HG02678 (cell line): ENCODE measurements around the gene COX4I1.
A peak's percentile ranks its signal among the peaks of the same experiment; 100 is the strongest.
"Not testable (repeated sequence)": the region's sequence is repeated elsewhere in the genome, so short reads cannot be mapped to it uniquely, and the experiment has no call there.

Source experiments
- ATAC-seq: cut with Tn5 transposase; IDR thresholded peaks from one replicate; pipeline ENCODE4 v1.9.1; 2021; ENCODE audit warnings: mild to moderate bottlenecking, moderate library complexity; ENCODE audit not compliant: unreplicated experiment

COX4I1 gene

DNA sequence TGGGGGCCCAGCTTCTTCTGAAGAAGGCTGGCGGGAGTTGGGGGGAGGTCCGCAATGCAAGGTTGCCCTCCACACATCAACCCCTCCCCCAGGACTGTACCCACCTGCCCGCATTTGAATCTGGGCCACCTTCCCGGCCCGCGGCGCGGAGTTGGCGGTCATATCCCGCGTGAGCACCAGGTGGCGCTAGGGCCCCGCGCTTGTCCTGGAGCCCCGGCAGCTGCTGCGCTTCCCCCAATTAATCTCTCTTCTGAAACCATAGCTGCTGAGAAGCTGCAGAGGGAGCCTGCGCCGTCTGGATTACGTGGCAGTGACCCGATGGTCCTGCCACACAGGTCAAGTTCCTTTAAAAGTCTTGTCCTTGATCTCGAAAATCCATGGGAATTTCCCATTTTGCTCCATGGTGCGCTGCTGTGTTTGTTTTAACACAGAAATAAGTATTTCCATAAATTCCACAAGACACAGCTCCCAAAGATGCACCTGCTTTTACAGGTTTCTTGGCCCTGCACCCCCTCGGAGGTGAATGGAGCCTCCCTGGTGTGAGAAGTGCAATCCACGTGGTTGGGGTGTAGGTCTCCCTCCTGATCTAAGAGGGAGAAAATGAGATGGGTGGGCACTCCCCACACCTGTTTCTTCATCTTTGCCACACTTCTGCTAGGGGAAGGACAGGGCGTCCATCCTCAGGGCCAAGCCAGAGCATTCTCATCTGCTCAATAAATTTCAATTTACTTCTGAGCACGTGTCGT, 22.1 kb downstream of the COX4I1 start:
- ATAC-seq, result peak; percentile 74

GRCh38 chr16:85822145-85822544, 22.6 kb downstream of the COX4I1 start:
- no peak for ATAC-seq

DNA sequence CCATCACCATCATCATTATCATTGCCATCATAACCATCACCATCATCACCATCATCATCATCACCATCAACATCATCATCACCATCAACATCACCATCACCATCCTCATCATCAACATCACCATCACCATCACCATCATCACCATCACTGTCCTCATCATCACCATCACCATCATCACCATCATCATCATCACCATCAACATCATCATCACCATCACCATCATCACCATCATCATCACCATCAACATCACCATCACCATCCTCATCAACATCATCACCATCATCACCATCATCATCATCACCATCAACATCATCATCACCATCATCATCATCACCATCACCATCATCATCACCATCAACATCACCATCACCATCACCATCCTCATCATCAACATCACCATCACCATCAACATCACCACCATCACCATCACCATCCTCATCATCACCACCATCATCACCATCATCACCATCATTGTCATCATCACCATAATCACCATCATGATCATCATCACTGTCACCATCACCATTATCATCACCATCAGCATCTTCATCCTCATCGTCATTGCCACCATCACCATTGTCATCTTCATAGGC, 23.9 kb downstream of the COX4I1 start:
- ATAC-seq, result no peak

- no peak for ATAC-seq
Measured at GRCh38 chr16:85824161-85825135, 25.0 kb downstream of the COX4I1 start.

DNA sequence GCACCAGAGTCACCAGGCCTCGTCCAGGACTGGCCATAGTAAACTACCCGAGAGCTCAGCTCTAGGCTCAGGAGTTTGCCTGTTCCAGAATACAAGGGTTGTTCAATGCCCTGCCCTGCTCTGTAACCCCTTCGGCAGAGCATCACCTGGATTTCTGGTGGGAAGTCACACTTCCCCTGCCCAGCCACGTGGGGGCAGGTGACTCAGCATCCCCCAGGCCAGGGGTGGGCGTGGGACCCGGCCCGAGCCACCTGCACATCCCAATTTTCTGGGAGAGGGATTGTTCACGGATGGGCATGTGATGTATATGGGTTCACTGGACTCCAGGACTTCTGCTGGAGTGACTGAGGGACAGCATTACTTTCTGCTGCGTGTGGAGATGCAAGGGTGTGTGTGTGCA, 25.8 kb downstream of the COX4I1 start:
- no peak for ATAC-seq

GRCh38 chr16:85826686-85827247, 27.3 kb downstream of the COX4I1 start:
- ATAC-seq, result no peak

DNA sequence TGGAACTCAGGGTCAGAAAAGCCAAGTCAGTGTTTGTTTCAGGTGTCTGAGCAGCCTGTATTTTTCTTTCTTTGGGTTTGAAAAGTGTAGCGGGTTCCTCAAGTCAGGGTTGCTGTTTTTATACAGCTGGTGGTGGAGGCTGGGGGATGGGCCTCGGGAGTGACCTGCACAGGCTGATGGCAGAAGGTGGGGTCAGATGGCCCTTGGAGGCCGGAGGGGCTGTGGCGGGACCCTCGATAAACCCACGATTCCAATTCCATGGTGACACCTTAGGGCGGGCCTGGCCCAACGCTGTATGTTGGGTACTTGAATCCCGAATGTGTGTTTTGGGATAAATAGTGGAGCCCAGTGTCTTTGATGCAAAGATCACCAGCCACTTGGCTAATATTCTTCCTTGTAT, 28.7 kb downstream of the COX4I1 start:
- no peak for ATAC-seq

GRCh38 chr16:85829171-85829719, 29.8 kb downstream of the COX4I1 start:
- no peak for ATAC-seq

DNA sequence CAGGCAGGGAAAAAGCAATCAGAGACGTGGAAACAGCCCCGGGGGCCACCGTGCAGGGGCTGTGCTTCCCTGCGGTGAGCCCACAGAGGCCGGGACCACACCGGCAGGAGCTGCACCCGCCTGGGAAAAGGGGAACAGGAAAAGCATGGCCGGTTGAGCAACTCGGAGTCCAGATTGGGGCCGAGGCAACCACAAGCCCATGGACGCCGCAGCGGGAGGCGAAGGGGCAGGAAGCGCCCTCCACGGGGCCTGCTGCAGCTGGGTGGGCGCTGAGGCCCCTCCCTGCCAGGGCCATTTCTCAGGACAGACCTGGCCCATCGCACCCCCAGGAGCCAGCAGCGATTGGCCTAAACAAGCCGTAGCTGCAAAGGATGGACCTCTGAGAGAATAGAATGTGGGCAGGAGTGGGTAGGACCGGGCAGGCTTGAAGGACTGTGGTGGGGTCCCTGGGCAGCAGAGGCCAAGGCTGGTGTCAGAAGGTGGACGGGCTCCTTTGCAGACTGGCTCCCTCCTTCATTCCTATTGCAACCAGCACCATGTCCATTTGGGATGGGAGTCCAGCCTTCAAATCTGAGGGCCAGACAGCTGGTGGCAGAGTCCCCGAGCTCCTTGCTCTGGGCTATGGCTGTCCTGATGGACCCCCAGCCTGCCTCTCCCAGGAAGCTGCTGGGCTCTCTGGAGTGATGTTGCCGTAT, 30.4 kb downstream of the COX4I1 start:
- ATAC-seq, result no peak

DNA sequence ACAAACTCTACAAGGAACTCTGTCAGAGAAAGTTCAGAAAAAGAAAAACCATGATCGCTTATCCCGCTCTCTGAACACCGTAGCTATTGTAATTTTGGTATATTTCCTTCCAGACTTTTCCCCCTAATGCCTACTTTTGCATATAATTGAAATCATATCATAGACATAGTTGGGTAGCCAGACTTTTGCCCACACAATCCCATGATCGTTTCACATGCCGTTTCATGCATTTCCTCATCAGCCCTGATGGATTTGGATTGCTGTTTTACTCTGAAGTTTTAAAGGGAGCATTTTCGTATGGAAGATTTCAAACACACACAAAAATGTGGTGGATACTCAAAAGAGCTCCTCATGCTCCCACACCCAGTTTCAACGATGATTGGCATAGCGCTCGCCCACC, 31.3 kb downstream of the COX4I1 start:
- no peak for ATAC-seq

DNA sequence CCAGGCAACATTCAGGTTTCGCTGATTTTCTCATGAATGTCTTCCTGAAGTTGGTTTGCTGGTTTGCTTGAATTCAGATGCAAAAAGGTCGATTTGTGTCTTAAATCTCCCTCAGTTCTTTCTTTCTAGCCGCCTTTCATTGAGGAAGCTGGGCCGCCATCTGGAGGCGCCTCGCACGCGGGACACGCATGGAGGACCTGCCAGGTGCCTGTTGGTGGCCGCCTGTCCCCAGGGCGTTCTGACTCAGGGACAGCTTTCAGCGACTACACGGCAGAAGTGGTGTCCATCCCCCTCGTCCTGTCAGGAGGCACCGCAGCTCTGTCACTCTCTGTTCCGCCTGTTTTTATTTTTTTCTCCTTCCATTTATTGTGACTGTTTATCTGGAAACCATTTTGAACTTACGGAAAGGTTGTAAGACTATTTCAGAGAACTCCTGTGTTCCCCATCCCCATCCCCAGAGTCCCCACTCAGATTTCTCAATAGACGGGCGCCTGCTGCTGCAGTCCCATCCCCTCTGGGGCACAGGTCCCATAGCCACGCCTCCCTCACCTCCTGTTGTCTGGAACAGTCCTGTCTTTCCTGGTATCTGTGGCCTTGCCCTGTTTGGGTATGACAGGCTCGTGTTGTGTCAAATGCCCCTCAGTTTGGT, 33.2 kb downstream of the COX4I1 start:
- ATAC-seq, result no peak

GRCh38 chr16:85833219-85833920, 33.9 kb downstream of the COX4I1 start:
- no peak for ATAC-seq

- ATAC-seq, result no peak
Measured at GRCh38 chr16:85834741-85835140, 35.2 kb downstream of the COX4I1 start.

DNA sequence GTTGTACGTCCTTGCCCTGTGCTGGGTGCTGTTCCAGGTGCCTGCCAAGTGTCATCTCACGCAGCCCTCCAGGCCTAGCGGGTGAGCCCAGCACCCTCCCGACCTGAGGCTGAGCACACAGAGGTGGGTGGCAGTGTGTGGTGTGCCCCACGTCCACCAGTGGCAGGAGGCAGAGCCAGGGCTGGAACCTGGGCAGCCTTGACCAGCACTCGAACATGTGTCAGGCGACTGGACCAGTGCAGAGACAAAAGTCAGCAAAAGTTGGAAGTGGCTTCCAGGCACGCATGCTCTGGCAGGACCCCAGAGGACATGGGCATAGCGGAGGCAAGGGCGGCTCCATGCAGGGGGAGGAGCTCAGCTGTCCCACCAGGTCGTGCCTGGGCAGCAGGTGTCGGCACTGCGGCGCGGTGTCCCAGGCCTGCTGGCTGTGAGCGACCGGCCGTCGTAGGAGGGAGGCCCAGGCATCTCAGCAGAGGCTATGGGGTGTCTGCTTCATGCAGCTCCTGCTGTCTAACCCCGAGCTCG, 35.8 kb downstream of the COX4I1 start:
- ATAC-seq, result no peak

DNA sequence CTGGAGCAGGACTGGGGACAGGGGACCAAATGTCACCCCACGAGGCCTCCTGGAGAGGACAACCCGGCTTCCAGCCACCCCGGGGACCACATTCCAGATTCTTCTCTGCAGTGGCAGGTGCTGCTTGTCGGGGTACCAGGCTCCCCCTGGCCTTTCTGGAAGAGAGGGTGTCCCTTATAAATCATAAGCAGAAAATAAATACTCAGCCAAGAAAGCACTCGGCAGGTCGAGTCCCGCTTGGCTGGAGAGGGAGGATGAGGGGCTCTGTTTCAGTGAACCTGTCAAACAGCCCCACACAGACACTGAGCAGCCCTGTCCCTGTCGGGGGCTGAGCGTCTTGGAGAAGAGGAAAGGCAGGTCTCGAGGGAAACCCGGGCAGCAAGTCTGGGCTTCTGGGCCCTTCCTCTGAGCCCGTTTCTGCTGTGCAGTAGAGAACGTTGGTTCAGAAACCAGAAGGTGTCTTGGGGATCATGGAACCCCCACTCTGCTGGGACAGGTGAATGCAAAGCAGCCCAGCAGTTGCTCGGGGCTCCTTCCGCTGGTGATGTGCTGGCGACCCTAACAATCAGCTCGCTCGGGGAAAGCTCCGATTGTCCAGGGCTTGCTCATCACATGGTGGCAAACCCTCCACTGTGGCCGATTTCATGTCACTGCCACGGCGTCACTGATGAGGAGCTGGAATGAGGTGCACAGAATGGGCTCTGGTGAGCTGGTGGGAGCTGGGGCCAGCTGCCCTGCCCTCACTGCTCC, 36.6 kb downstream of the COX4I1 start:
- no peak for ATAC-seq

GRCh38 chr16:85836706-85837582, 37.4 kb downstream of the COX4I1 start:
- ATAC-seq, result no peak

DNA sequence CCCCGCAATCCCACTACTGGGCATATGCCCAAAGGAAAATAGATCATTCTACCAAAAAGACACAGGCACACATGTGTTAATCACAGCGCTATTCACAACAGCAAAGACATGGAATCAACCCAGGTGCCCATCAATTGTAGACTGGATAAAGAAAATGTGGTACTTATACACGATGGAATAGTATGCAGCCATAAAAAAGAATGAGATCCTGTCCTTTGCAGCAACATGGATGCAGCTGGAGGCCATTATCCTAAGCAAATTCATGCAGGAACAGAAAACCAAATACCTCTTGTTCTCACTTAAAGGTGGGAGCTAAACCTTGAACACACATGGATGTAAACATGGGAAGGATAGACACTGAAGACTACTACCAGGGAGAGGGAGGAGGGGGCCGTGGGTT, 38.2 kb downstream of the COX4I1 start:
- ATAC-seq, result not testable (repeated sequence)
